Gastrocnemius medialis (tissue), 4 donors: ENCODE measurements around the gene ZNF646.

Experiments used
- CTCF ChIP-seq, 5 experiments: fragments of 450-650 bp in 3 of 5; fragments of 200-600 bp in 2 of 5; sonication (generic) in 2 of 5; IDR thresholded peaks in 4 of 5; conservative IDR thresholded peaks in 1 of 5; 1 replicate in 4 of 5; 2 replicates in 1 of 5; pipeline ENCODE4 v1.5.1; 2016 to 2019; ENCODE audit warnings: antibody characterized with exemption in 5 of 5, mild to moderate bottlenecking in 3 of 5, moderate library complexity in 3 of 5
- POLR2A ChIP-seq, 2 donors: fragments of 450-650 bp; IDR thresholded peaks; one replicate each; pipeline ENCODE4 v1.6.1; 2017; ENCODE audit warnings: antibody characterized with exemption in 2 of 2, mild to moderate bottlenecking in 2 of 2, moderate library complexity in 2 of 2

GRCh38 chr16:31093132-31093703 is 19.0 kb downstream of the ZNF646 start:
- TF ChIP-seq POLR2A (IDR thresholded peaks at IDR 0.05) = no peak
- no peak for TF ChIP-seq CTCF (IDR thresholded peaks at IDR 0.05 in 4 of 5, conservative IDR thresholded peaks at IDR 0.05 in 1 of 5)
